Measurements from ENCODE around the gene MDK.

Gene MDK

GRCh38 chr11:46381048-46381818 lies at the start of gene MDK:
TSS of gene MDK (plus strand) at chr11:46381669. CDS start at chr11:46382058, 389 bp downstream.
- DNase-seq = peak; percentile 50

GRCh38 chr11:46332093-46332567 lies 49.3 kb upstream of the MDK start:
- no peak for DNase-seq

GRCh38 chr11:46332568-46333393 lies 48.7 kb upstream of the MDK start:
- DNase-seq = peak; percentile 33

DNA sequence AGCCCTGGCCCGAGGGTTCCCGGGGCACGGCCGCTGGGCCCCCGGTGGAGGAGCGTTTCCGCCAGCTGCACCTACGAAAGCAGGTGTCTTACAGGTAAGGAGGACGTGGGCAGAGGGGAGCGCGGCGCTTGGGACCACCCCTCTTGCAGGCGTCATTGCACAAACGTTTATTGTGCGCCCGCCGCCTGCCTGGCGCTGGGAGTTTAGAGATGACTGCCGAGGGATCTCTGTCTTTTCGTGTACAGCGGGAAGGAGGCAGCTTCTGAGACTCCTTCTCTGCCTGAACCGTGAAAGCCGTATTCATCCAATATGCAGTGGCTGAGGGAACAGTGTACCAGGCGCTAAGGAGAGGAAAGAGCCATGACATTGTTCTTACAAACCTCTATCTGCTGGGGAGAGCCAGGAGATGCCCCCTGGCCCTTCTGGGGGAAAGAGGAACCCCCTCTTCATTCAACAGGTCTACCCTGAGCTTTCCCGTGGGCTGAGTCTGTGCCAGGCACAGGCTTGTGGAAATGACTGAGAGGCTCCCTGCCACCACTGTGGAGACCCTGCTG lies 48.0 kb upstream of the MDK start:
- DNase-seq = peak; percentile 43

DNA sequence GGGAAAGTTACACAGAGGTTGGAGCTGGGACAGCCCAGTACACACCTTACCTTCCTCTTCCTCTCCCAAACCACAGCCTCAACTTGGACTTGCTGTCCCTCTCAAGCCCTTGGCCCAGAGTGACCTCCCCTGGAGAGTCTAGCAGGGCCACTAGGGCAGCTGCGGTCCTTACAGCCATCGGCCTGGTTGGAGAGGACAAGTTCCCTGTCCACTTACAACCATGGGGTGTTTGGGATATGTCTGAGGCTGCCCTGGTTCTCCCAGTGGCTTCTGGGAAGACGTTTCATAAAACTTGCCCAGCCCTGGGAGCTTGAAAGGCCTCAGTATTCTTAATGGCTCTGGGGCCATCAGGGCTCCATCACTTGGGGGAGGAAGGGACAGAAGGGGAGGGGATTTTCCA lies 47.3 kb upstream of the MDK start:
- DNase-seq = no peak

DNA sequence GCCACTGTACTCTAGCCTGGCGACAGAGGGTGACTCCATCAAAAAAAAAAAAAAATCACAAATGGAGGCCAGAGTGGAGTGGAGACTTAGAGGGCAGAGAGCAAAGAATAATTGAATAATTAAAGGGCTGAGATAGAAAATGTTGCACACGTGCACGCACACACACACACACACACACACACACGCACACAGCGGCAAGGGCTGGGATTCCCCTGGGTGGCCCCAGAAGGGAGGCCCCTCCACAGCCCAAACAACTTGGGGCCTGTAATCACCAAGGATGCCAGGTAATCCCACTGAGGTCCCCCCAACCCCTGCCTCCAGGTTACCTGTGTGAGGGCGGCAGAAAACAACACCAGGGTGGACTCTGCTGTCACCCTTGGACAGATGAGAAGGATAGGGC lies 46.2 kb upstream of the MDK start:
- no peak for DNase-seq

DNA sequence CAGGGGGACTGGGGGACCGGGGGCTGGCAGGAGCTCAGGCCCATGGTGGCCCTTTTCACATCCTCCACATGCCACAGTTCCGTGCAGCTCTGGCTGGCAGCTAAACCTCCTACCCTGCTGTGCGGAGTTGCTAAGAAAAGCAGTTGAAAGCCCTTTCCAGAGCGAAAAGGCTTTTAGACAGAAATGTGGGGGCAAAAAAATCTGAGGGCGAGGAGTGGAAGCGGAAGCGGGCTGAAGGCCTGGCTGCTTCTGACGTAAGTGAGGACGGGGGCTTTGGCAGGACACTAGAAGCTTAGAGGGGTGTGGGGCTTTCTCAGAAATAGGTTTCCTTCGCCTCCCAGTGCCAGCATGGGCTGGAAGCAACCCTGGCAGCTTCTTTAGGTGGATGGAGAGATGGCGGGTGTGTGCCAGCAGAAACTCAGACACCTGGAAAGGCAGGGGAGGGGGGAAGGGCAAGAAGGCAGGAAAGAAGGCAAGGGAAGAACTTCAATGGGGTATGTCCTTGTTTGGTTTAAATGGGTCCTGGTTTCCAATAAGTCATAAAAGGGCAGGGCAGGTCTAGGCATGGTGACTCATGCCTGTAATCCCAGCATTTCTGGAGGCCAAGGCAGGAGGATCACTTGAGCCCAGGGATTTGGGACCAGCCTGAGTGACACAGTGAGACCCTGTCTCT lies 45.4 kb upstream of the MDK start:
- no peak for DNase-seq

DNA sequence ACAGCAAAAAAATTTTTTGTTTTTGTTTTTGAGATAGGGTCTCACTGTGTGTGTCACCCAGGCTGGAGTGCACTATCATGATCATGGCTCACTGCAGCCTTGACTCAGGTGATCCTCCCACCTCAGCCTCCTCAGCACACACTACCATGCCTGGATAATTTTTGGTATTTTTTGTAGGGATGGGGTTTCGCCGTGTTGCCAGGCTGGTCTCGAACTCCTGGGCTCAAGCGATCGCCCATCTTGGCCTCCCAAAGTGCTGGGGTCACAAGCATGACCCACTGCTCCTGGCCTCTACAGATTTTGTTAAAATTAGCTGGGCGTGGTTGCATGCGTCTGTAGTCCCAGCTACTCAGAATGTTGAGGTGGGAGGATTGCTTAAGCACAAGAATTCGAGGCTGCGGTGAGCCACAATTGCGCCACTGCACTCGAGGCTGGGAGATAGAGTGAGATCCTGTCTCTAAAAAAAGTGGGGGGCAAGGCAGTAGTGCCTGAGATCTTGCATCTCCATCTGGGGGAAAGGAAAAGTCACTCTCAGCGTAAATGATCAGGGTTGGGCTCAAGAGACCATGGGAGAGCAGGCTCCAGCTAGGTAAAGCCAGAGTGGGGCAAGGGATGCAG lies 44.8 kb upstream of the MDK start:
- DNase-seq = no peak

GRCh38 chr11:46337626-46338345 lies 43.7 kb upstream of the MDK start:
- no peak for DNase-seq

- DNase-seq = no peak
Measured at GRCh38 chr11:46338636-46338987, 42.9 kb upstream of the MDK start.

- peak; percentile 66 for DNase-seq
Measured at GRCh38 chr11:46338988-46339666, 42.3 kb upstream of the MDK start.

DNA sequence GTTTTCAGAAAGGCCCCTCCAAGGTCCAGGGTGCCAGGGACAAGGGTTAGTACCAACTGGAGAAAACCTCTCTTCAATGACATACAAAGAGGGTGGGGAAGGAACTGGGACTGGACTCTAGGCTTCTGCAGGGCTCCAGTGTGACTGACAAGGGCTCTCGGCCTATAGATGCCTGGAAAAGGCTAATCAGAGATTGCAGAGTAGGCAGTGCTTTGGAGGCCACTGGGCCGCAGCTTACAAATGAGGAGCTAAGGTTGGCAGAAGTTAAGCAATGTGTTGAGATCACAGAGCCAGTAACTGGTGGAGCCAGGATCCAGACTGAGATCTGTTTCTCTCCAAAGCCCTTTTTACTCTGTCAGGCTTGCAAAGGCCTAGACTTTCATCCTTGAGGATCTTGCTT lies 41.7 kb upstream of the MDK start:
- DNase-seq = no peak

- no peak for DNase-seq
Measured at GRCh38 chr11:46341454-46341853, 40.0 kb upstream of the MDK start.

- no peak for DNase-seq
Measured at GRCh38 chr11:46342239-46342638, 39.2 kb upstream of the MDK start.

DNA sequence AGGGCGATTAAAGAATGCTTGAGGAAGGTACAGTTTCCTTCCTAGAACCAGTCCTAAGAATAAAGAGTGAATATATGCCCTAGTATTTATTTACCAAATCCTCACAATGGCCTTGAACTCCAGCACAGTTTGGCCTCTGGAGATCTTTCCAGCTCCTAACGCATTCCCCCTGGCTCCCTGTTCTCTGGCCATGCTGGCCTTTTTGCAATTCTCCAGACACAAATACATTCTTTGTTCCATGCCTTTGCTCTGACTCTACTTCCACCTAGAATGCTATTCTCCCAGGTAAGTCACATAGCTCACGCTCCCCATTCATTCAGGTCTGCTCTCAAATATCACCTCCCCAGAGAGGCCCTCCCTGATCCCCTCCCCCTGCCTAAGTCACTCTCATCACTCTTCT lies 37.9 kb upstream of the MDK start:
- no peak for DNase-seq

- DNase-seq = no peak
Measured at GRCh38 chr11:46345131-46345597, 36.3 kb upstream of the MDK start.

DNA sequence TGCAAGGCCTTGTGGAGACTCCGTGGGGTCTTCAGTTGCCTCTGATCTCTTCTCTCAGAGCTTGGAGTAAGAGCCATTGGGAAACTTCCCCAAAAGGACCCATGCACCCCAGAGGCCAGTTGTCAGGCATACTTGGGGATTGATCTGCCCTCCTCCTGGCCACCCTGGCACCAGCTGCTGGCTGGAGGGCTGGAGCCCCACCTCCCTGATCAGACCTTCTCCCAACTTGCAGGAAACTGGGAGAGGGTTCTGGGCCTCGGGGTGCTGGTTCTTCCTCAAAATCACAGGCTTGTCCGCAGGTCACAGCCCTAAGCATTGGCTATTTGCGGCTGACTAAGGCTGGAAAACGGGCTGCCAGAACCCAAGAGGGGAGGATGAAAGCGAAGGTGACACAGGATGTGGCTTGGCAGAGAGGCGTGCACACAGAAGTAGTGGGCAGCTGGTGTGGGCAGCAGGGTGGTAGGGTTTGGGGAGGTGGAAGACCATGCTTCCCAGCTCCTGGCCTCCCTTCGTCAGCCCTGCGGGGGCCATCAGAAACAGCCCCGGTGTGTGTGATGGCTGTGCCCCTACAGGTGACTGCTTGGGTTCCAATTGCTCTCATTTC lies 35.5 kb upstream of the MDK start:
- no peak for DNase-seq

DNA sequence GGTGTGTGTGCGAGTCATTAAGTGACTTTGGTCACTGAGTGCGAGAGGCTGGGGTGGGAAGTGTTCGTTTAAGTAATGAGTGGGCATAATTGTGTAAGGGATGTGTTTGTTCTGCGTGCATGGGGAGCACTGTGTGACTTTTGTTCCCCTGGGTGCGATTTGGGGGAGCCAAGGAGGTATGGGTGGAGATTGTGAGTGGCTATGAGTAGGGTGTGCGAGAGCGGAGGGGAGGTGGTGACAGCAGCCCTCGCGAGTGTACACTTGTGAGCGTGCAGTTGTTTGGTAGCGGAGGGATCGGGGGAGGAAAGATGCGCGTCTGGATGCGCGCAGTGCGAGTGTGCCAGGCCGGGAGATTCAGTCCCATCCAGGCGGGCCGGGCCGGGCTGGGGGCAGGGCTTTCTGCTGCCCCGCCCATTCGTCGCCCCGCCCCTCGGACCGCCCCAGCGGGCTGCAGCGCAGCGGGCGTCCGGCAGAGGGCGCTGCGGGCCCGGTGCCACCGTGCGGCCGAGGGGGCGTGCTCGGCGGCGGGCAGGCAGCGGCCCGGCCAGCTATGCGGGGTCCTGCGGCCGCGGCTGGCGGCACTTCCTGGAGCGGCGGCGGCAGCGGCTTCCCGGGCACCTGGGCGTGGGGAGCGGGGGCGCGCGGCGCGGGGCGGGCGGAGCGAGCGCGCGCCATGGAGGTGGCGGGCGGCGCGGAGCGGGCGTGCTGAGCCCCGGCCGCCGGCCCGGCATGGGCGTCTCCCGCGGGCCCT lies 34.4 kb upstream of the MDK start, which contains the start of gene DGKZ:
TSS of gene DGKZ (plus strand) at position 578 of the 751 bp plus-strand sequence. CDS start 197 bp downstream, outside the sequence.
- DNase-seq = peak; percentile 75

GRCh38 chr11:46347637-46348311 lies 33.7 kb upstream of the MDK start:
- DNase-seq = no peak

All from NCI-H1092 treated with DMSO at 0.1 percent for 48 hours (cell line).